K562 (cell line): ENCODE measurements around the gene DNAJC11. TPM values are rescaled to one million over a fixed set of nuclear protein-coding genes. Genes with fewer than 3 reads are reported as not detected.

Experiments used
- CHD4 ChIP-seq: fragments of 200-600 bp; sonication (generic); IDR thresholded peaks from 3 replicates; pipeline ENCODE4 v1.6.1; 2012; ENCODE audit warnings: low read depth, mild to moderate bottlenecking, mixed read lengths, low read length, inconsistent platforms; ENCODE audit not compliant: insufficient read depth, insufficient replicate concordance, poor library complexity, severe bottlenecking
- HEY1 ChIP-seq: fragments of 250-450 bp; sonication (Bioruptor Pico); IDR thresholded peaks from 2 replicates; pipeline ENCODE4 v1.5.0; 2020; ENCODE audit warnings: mild to moderate bottlenecking, moderate library complexity, borderline replicate concordance
- NONO ChIP-seq, 2 experiments: fragments of 200-400 bp in 1 of 2; fragments of 450-650 bp in 1 of 2; formaldehyde crosslinking in 1 of 2; IDR thresholded peaks; 2 replicates each; pipeline ENCODE4 v1.6.1; 2017; ENCODE audit warnings: low read depth in 2 of 2, mild to moderate bottlenecking in 2 of 2, moderate library complexity in 2 of 2, low read length in 1 of 2
- NRF1 ChIP-seq, 2 experiments: fragments of 450-650 bp; IDR thresholded peaks in 1 of 2; conservative IDR thresholded peaks in 1 of 2; 2 replicates each; pipeline ENCODE4 v1.6.1; 2014; ENCODE audit warnings: mild to moderate bottlenecking in 2 of 2
- SMARCA4 ChIP-seq: fragments of 450-650 bp; IDR thresholded peaks from 2 replicates; pipeline ENCODE4 v1.6.1; 2016
- SMARCB1 ChIP-seq: IDR thresholded peaks from 2 replicates; pipeline ENCODE4 v1.6.1; 2011; ENCODE audit warnings: improper control_type of control experiment, low read depth; ENCODE audit not compliant: insufficient read length
- SNIP1 ChIP-seq: fragments of 450-650 bp; IDR thresholded peaks from 2 replicates; pipeline ENCODE4 v1.7.1; 2017; ENCODE audit warnings: low read depth, mild to moderate bottlenecking
- SUPT5H ChIP-seq: fragments of 450-650 bp; IDR thresholded peaks from 2 replicates; pipeline ENCODE4 v1.6.1; 2016
- ZBTB7A ChIP-seq: IDR thresholded peaks from 2 replicates; pipeline ENCODE4 v1.6.1; 2011; ENCODE audit warnings: low read depth, mild to moderate bottlenecking, low read length, moderate library complexity, borderline replicate concordance; ENCODE audit not compliant: control insufficient read depth
- polyA plus RNA-seq, 8 experiments: library from polyadenylated mRNA; depleted of rRNA in 4 of 8; stranded (reverse) in 5 of 8; unstranded in 3 of 8; fragments of >200 nt; fragmentation: Nextera tagmentation in 2 of 8; fragmentation: Illumina TruSeq in 1 of 8; extraction: Ambion mirVana in 2 of 8; extraction: Trizol in 1 of 8; gene quantifications; 2 replicates each; pipeline versions ENCODE4 v1.2.1 to v1.2.3, GENCODE V29; 2011 to 2014; ENCODE audit warnings: inconsistent platforms in 1 of 8, missing spikeins in 1 of 8
- total RNA-seq, 7 experiments: library from RNA; depleted of rRNA in 6 of 7; stranded (reverse); fragments of >200 nt in 6 of 7; fragmentation: Illumina TruSeq in 2 of 7; extraction: Trizol in 2 of 7; gene quantifications; 2 replicates each; pipeline versions ENCODE4 v1.2.1 to v1.2.3, GENCODE V29; 2011 to 2021; ENCODE audit warnings: low replicate concordance in 1 of 7
- TF ChIP-seq, protein P1 (sequence below): fragments of 200-800 bp; sonication (Bioruptor generic); IDR thresholded peaks from 2 replicates; pipeline ENCODE4 v1.6.1; 2017; ENCODE audit warnings: missing genetic modification characterization, missing compliant biosample characterization
- TF ChIP-seq, protein P2 (sequence below): fragments of 450-650 bp; IDR thresholded peaks from 2 replicates; pipeline ENCODE4 v1.7.1; 2018; ENCODE audit warnings: mild to moderate bottlenecking, low read depth; ENCODE audit not compliant: partially characterized antibody
- TF ChIP-seq, protein P3 (sequence below), 2 experiments: fragments of 250-450 bp in 1 of 2; fragments of 450-650 bp in 1 of 2; sonication (Bioruptor Pico) in 1 of 2; IDR thresholded peaks; 2 replicates each; pipeline versions ENCODE4 v1.6.1 to v1.8.0; 2016 to 2021; ENCODE audit warnings: mild to moderate bottlenecking in 2 of 2, moderate library complexity in 2 of 2, missing compliant biosample characterization in 1 of 2, missing genetic modification characterization in 1 of 2
- TF ChIP-seq, protein P4 (sequence below): fragments of 250-450 bp; sonication (Bioruptor Pico); IDR thresholded peaks from 2 replicates; pipeline ENCODE4 v1.5.0; 2022; ENCODE audit warnings: mild to moderate bottlenecking
- TF ChIP-seq, protein P5 (sequence below): sonication (generic); formaldehyde crosslinking; IDR thresholded peaks from 2 replicates; pipeline ENCODE4 v1.9.0; 2022; ENCODE audit warnings: mild to moderate bottlenecking, missing genetic modification reagents

DNAJC11 gene
- total and polyA plus RNA-seq, 9 of the 15 experiments (the other 6 are each of a cell fraction or from before 2014, with no cell fraction given): 14.1 to 123 (median 76.6) TPM

DNA sequence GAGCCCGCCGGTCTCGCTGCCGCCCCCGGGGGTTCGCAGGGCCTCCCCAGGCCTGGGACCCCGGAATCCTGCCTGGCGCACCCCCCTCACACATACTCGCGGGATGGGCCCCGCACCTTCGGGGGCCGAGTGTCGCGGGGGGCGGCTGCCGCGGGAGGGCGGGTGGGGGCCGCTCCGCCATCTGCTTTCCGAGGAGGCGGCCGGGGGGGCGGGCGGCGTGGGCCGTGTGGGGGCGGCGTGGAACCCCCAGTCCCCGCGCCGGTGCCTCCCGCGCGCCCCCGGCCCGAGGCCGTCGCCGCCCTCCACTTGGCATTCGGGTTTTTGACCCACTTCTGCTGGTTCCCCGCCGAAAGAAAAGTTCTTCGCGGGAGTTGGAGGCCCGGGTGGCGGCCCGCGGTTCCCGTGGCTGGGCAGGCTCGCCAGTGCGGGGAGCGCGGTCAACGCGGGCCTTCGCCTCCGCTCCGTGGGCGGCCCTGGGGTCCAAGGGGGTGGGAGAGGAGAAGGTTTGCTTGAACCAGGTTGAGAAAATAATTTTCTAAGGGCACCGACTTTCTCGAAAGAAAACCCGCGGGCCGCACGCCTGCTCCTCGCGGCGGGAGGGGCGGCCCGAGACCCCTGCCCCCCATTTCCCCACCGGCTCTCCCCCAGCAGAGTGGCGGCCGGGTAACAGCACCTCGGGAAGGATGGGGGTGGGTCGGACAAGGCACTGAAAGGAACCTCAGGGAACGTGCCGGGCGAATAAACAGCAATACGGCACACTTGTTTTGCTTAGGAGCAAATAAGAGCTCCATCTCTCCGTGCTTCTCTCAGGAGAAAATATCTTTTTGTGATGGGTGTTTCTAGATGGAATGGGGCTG lies 86.5 kb downstream of the DNAJC11 start (continued):
- TF ChIP-seq, protein P1, sequence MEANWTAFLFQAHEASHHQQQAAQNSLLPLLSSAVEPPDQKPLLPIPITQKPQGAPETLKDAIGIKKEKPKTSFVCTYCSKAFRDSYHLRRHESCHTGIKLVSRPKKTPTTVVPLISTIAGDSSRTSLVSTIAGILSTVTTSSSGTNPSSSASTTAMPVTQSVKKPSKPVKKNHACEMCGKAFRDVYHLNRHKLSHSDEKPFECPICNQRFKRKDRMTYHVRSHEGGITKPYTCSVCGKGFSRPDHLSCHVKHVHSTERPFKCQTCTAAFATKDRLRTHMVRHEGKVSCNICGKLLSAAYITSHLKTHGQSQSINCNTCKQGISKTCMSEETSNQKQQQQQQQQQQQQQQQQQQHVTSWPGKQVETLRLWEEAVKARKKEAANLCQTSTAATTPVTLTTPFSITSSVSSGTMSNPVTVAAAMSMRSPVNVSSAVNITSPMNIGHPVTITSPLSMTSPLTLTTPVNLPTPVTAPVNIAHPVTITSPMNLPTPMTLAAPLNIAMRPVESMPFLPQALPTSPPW: peak; percentile 68
- TF ChIP-seq NRF1 (conservative IDR thresholded peaks at IDR 0.05 in 1 of 2, IDR thresholded peaks at IDR 0.05 in 1 of 2) (no peak), ZBTB7A (peak; percentile 82), SMARCA4 (no peak), SUPT5H (no peak), NONO (IDR thresholded peaks at IDR 0.05; ENCODE audit: low read depth in 2 of 2, low read length in 1 of 2) (no peak), HEY1 (no peak), CHD4 (no peak), SNIP1 (no peak), SMARCB1 (no peak)
- TF ChIP-seq, protein P2, sequence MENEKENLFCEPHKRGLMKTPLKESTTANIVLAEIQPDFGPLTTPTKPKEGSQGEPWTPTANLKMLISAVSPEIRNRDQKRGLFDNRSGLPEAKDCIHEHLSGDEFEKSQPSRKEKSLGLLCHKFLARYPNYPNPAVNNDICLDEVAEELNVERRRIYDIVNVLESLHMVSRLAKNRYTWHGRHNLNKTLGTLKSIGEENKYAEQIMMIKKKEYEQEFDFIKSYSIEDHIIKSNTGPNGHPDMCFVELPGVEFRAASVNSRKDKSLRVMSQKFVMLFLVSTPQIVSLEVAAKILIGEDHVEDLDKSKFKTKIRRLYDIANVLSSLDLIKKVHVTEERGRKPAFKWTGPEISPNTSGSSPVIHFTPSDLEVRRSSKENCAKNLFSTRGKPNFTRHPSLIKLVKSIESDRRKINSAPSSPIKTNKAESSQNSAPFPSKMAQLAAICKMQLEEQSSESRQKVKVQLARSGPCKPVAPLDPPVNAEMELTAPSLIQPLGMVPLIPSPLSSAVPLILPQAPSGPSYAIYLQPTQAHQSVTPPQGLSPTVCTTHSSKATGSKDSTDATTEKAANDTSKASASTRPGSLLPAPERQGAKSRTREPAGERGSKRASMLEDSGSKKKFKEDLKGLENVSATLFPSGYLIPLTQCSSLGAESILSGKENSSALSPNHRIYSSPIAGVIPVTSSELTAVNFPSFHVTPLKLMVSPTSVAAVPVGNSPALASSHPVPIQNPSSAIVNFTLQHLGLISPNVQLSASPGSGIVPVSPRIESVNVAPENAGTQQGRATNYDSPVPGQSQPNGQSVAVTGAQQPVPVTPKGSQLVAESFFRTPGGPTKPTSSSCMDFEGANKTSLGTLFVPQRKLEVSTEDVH: no peak
- TF ChIP-seq, protein P3, sequence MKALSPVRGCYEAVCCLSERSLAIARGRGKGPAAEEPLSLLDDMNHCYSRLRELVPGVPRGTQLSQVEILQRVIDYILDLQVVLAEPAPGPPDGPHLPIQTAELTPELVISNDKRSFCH (CRISPR knock-in tag; IDR thresholded peaks at IDR 0.05): no peak
- TF ChIP-seq, protein P3 (tag; IDR thresholded peaks at IDR 0.05): no peak
- TF ChIP-seq, protein P4, sequence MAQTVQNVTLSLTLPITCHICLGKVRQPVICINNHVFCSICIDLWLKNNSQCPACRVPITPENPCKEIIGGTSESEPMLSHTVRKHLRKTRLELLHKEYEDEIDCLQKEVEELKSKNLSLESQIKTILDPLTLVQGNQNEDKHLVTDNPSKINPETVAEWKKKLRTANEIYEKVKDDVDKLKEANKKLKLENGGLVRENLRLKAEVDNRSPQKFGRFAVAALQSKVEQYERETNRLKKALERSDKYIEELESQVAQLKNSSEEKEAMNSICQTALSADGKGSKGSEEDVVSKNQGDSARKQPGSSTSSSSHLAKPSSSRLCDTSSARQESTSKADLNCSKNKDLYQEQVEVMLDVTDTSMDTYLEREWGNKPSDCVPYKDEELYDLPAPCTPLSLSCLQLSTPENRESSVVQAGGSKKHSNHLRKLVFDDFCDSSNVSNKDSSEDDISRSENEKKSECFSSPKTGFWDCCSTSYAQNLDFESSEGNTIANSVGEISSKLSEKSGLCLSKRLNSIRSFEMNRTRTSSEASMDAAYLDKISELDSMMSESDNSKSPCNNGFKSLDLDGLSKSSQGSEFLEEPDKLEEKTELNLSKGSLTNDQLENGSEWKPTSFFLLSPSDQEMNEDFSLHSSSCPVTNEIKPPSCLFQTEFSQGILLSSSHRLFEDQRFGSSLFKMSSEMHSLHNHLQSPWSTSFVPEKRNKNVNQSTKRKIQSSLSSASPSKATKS (CRISPR knock-in tag): no peak
- TF ChIP-seq, protein P5, sequence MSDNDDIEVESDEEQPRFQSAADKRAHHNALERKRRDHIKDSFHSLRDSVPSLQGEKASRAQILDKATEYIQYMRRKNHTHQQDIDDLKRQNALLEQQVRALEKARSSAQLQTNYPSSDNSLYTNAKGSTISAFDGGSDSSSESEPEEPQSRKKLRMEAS (CRISPR knock-in tag): 0 out of 2 replicates have a peak, but pooled peaks have one; percentile 24
